Urothelium cell line (cell line): ENCODE measurements around the gene HYAL2.

Experiments used
- DNase-seq: peaks from one replicate; pipeline ENCODE4 v3.0.0; 2011; ENCODE audit warnings: low spot score, mixed read lengths
- FAIRE-seq: peaks from 2 replicates; lab custom pipeline; 2011; peaks lifted over from hg19 to GRCh38; lab: Jason Lieb, UNC

Gene HYAL2, protein sequence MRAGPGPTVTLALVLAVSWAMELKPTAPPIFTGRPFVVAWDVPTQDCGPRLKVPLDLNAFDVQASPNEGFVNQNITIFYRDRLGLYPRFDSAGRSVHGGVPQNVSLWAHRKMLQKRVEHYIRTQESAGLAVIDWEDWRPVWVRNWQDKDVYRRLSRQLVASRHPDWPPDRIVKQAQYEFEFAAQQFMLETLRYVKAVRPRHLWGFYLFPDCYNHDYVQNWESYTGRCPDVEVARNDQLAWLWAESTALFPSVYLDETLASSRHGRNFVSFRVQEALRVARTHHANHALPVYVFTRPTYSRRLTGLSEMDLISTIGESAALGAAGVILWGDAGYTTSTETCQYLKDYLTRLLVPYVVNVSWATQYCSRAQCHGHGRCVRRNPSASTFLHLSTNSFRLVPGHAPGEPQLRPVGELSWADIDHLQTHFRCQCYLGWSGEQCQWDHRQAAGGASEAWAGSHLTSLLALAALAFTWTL

DNA sequence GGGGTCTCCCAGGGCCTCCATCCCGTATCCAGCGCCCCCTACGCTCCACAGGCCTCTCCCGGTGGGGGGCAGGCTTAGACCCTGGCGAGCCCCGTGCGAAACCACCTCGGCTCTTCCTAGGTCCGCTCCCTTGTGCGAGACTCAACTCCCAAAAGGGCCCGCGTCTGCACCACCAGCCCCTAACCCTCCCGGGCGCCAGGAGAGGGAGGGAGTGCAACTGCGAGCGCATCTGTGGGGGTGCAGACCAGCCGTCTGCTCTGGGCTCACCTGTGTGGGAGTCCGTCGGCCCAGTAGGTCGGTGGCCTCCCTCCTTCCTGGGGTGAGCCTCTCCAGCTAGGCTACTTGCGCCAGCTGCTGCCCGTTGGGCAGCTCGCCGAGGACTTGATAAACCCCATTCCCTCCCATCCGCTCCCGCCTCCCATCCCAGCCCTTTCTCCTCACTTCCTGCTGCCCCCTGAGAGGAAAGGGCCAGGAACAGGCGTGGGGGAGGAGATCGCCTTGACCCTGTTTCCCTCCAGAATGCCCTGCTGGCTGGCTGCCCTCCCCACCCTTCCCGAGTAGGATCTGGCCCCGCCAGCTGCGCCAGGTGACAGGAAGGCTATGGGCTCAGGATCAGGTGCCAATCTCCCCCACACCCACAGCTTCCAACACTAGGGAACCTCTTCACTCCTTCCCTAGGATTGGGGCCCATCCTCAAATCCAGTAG, at the start of gene HYAL2:
HYAL2 (minus strand) TSS at position 360 of the 706 bp plus-strand sequence. CDS start 2,256 bp downstream, outside the sequence.
- peak; percentile 9 for FAIRE-seq
- DNase-seq: no peak

- FAIRE-seq (no peak), DNase-seq (no peak)
Observed at GRCh38 chr3:50371133-50371685, 48.7 kb upstream of the HYAL2 start.

- FAIRE-seq (peak; percentile 35), DNase-seq (no peak)
Observed at GRCh38 chr3:50370594-50370993, 48.0 kb upstream of the HYAL2 start.

DNA sequence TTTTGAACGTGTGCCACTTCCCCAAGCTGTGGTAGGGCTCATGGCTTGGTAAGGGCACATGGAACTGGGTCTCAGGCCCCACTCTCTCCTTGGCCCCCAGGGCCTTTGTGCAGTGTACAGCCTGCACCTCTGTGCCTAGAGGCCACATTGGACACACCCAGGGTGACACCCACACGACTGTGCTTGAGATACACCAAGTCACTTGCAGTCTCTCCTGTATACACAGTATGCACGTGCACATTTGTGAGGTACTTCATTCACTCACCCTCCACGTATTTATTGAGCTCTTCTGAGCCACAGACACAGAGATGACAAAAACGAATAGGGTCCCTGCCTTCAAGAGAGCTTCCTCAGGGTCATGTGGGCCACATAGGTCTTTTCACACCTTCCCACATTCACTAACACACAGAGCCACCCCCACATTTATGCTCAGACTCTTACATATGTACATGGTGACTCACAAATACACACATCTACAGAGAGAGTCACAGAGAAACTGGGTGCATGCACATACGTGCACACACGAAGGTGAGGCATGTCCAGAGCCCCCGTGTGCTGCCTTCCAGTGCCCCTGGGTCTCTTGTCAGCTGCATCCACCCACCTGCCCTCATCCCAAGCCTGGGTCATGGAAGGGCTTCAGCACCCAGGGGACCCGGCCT, 46.6 kb upstream of the HYAL2 start:
- DNase-seq: no peak
- no peak for FAIRE-seq

DNA sequence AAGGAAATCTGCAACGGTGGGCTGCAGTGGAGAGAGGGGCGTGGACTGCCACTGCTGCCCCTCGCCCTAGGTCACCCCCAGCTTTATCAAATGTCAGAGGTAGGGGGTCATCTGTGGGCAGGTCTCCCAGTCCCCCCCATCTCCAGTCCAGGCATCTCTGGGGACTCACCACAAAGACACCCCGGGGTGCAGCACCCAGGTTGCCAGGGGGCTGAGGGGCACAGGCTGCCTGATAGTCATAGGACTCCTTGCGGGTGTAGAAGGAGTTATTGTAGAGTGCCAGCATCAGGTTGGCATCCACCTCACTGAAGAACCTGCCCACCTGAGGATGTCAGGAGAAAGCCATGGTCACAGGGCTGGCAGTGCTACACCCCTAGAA, 43.3 kb upstream of the HYAL2 start:
- no peak for FAIRE-seq
- no peak for DNase-seq

- FAIRE-seq: no peak
- DNase-seq: no peak
Observed at GRCh38 chr3:50365080-50365841, 42.7 kb upstream of the HYAL2 start.

DNA sequence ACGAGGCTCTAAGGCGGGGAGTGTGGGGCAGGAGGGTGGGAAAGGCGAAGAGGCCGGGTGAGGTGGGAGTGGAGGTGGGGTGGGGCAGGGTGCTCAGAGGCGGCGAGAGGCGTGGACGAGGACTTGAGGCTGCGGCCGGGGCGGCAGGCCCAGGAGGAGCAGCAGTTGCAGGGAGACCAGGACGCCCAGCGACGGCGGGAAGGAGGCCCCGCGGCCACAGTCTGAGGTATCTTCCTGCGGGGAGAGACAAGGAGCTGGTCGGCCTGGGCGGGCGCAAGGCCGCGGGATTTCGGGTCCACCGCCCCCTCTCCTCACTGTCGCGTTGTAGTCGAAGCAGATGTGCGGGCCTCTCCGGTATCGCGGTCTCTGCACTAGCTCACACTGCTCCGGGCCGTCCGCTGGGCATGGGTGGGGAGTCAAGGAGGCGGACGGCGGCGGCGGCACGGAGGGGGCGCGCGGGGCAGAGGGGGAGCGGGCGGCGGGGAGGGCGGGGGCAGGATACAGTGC, 42.1 kb upstream of the HYAL2 start:
- no peak for DNase-seq
- no peak for FAIRE-seq

GRCh38 chr3:50359760-50360110, 37.2 kb upstream of the HYAL2 start:
- no peak for FAIRE-seq
- DNase-seq: no peak

- peak; percentile 98 for FAIRE-seq
Observed at GRCh38 chr3:50358911-50359759, 36.6 kb upstream of the HYAL2 start, which contains the start of gene TMEM115. Gene TMEM115, minus strand, starts transcription at chr3:50359521. Its CDS starts 458 bp downstream, at chr3:50359063.

GRCh38 chr3:50358355-50358910, 35.9 kb upstream of the HYAL2 start:
- FAIRE-seq (no peak), DNase-seq (no peak)

More at GRCh38 chr3:50358911-50359759, 36.6 kb upstream of the HYAL2 start, which contains the start of gene TMEM115:
- peak; percentile 99 for DNase-seq

DNA sequence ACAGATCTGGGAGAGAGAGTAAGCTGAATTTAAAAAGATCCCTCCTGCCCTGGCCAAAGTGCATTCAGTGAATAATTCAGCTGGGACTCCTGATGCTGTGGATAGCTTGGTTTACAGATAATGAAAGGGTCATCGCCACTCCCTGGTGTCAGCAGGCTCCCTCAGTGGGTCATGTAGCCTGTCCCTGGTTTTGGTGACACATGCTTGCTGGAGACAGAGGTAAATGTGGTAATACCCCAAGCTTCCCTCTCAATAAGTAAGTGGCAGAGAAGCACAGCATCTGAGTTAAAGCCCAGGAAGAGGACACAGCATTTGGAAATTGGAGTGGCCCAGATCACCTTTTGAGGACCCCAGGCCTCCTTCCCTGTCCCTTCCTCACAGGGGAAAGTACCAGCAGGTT, 34.9 kb upstream of the HYAL2 start:
- no peak for DNase-seq
- no peak for FAIRE-seq

DNA sequence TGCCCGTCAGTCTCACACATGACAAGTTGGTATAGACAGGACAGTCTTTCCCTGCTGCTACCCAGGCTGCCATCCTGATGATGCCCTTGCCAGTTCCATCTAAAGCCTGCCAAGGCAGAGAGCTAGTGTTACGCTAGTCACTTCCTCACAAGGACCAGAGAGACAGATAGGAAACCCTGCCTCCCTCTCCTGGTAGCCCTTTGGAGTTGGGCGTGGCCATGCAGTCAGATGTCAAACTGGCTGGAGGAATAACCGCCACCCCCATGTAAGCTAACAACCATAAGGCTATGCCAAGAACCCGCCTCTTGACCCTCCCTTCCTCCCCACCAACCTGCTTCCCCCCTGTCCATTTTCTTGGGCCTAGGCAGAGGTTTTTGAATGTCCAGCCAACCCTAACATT, 34.0 kb upstream of the HYAL2 start:
- DNase-seq (no peak), FAIRE-seq (no peak)

DNA sequence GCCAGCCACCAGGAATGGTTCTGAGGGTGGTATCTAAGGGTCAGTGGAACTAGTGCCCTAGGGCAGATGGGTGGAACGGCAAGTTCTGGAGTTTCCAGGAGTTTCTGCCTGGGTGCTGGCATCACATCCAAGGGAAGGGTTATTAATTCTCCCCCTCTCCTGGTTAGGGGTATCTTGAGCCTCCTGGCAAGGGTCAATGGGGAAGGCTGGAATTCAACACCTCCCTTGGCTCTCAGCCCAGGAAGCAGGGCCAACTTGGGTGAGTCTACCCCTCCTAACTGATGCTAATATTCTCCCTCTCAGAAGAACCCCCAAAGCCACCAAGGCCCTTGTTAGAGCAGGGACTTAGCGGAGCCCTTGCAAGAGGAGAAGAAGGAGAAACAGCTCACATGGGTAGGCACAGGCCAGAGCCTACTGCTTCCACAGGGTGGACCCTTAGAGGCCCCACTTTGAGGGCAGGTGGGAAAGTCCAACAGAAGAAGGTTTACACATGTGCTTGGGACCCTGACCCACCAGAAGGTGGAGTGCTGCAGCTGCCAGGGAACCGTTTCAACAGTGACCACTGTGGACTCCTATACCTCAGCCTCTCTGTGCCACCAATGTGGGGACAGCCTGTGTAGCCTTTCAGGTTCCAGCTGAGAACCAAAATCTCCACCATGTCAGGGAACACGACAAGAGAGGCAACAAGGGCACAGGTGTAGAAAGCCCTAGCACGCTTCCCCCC, 33.4 kb upstream of the HYAL2 start:
- FAIRE-seq: no peak
- no peak for DNase-seq

- FAIRE-seq: no peak
- no peak for DNase-seq
Observed at GRCh38 chr3:50354850-50355249, 32.3 kb upstream of the HYAL2 start.

GRCh38 chr3:50354186-50354764, 31.7 kb upstream of the HYAL2 start:
- DNase-seq (no peak), FAIRE-seq (no peak)

DNA sequence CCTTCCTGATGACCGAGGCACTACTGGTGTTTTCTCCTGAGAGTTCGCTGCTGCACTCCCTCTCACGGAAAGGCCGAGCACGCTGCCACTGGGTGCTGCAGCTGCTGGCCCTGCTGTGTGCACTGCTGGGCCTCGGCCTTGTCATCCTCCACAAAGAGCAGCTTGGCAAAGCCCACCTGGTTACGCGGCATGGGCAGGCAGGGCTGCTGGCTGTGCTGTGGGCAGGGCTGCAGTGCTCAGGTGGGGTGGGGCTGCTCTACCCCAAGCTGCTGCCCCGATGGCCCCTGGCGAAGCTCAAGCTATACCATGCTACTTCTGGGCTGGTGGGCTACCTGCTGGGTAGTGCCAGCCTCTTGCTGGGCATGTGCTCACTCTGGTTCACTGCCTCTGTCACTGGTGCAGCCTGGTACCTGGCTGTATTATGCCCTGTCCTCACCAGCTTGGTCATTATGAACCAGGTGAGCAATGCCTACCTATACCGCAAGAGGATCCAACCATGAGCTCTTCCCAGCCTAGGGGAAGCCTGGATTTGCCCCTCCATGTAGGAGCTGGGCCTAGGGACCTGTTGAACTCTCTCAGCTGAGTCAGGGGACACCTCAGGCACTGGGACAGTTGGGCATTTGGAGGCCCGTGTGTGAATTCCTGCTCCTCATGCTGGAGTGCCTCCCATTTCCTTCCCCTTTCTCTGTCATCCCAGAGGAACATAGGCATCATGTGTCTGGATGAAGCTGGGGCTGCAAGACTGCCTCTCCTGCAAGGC, 30.9 kb upstream of the HYAL2 start:
- FAIRE-seq (no peak), DNase-seq (no peak)

DNA sequence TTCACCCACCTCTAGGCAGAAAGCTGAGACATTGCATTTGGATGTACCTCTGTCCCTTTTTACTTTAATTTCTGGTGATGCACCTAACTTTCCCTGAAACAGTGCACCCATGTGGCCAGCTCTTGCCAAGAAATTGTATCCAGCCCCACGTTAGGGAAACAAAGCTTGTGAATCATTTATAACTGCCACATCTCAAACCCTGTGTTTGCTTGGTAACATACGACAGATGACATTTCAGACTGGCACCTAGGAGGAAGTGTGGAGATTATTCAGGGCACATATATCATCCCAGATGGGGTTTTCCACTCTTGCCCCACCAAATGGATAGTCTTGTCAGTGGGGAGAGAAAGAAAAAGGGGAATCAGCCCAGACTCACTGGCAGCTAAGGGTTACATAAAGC, 30.2 kb upstream of the HYAL2 start:
- FAIRE-seq (no peak), DNase-seq (no peak)
